ENCODE results near the gene WEE1.

DNA sequence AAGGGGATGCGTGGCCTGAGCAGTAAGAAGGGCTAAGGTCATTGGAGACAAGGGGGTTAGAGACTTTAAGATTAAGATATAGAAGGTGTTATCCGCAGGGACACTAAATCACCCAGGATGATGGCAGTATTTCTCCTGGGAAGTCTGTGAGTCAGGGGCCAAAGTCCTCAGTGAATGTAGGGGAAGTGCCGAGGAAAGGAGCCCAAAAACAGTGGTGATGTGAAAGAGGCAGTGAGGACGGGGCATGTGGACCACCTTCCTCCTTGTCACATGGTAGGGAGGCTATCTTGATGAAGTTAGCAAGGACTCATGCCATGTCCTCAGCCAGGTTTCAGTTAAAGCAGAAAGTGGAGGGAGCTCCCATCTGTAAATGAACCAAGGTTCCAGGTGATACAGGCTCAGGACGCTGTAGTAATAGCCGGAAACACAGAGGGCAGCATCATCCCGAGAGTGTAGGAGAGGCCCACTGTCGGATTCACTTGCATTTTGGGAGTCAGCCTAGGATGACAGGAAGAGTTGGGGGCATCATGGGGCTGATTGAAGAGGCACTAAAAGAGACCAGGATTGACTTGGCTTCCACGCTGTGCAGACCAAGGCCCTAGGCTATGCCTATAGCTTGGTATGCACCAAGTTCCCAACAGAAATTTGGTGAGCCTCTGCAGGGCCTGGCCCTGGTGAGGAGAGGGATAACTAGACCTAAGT is 33.5 kb downstream of the WEE1 start:
- TF ChIP-seq EZH2 (IDR thresholded peaks at IDR 0.05; ENCODE audit: borderline replicate concordance, control insufficient read depth, low read depth, low read length) (no peak), NFIC (IDR thresholded peaks at IDR 0.05; ENCODE audit: low read depth, low read length) (no peak), CBX5 (IDR thresholded peaks at IDR 0.05; ENCODE audit: low read depth) (no peak), EGR1 (IDR thresholded peaks at IDR 0.05; ENCODE audit: borderline replicate concordance in 1 of 2, low read depth in 2 of 2, low read length in 2 of 2) (no peak), TCF12 (IDR thresholded peaks at IDR 0.05; ENCODE audit: low read depth, low read length) (no peak), POLR2A (IDR thresholded peaks at IDR 0.05; ENCODE audit: low read depth, low read length) (no peak), MYC (IDR thresholded peaks at IDR 0.05; ENCODE audit: insufficient read depth, insufficient read length, insufficient replicate concordance, low read length, severe bottlenecking) (no peak)

All from GM12878 (cell line).